Prostate gland (tissue), 2 donors: ENCODE measurements around the gene ANAPC16. TPM values are rescaled to one million over a fixed set of nuclear protein-coding genes. Genes with fewer than 3 reads are reported as not detected.
A peak's percentile ranks its signal among the peaks of the same experiment; 100 is the strongest.

Experiments
- DNase-seq: peaks from one replicate; pipeline ENCODE4 v3.0.0-alpha.2; 2019; ENCODE audit warnings: low spot score
- H3K27ac ChIP-seq, 2 donors: fragments of 200-600 bp; sonication (generic); 2 replicates each; pipeline ENCODE4 v1.5.1; 2017 to 2019
- H3K27me3 ChIP-seq: fragments of 200-600 bp; sonication (generic); replicated peaks from 2 replicates; pipeline ENCODE4 v1.5.1; 2019; ENCODE audit not compliant: insufficient read depth
- H3K36me3 ChIP-seq, 2 donors: fragments of 200-600 bp; sonication (generic); 1 replicate in 1 of 2; 2 replicates in 1 of 2; pipeline versions ENCODE4 v1.5.1 to v1.8.1; 2017 to 2019
- H3K4me1 ChIP-seq: fragments of 200-600 bp; sonication (generic); replicated peaks from 2 replicates; pipeline ENCODE4 v1.5.1; 2019
- H3K4me3 ChIP-seq, 2 donors: fragments of 200-600 bp; sonication (generic); 2 replicates each; pipeline ENCODE4 v1.5.1; 2017 to 2019
- H3K9me3 ChIP-seq: fragments of 200-600 bp; sonication (generic); 2 replicates; pipeline ENCODE4 v1.5.1; 2017
- POLR2A ChIP-seq: fragments of 450-650 bp; IDR thresholded peaks from one replicate; pipeline ENCODE4 v1.6.1; 2016; ENCODE audit warnings: antibody characterized with exemption, mild to moderate bottlenecking
- POLR2AphosphoS5 ChIP-seq: sonication (generic); formaldehyde crosslinking; IDR thresholded peaks from one replicate; pipeline ENCODE4 v1.6.1; 2017; ENCODE audit warnings: antibody characterized with exemption
- WGBS: methylation state at CpG from one replicate; pipeline ENCODE4 v1.1.5; 2018; 5-methylcytosine and 5-hydroxymethylcytosine counted together
- intact Hi-C: fragments of 100-400 bp; cut with DNase I; formaldehyde crosslinking; loops from one replicate; pipeline ENCODE4 v1.14.2; 2022
- total RNA-seq, 2 donors: library from RNA; depleted of rRNA; stranded (reverse); fragments of >200 nt; gene quantifications; one replicate each; pipeline ENCODE4 v1.1.0, GENCODE V29; 2016
- TF ChIP-seq, protein P1 (sequence below), 4 experiments: fragments of 200-600 bp in 2 of 4; fragments of 450-650 bp in 2 of 4; sonication (generic) in 2 of 4; IDR thresholded peaks; 1 replicate in 3 of 4; 2 replicates in 1 of 4; pipeline ENCODE4 v1.5.1; 2016 to 2019; ENCODE audit warnings: antibody characterized with exemption in 4 of 4, mild to moderate bottlenecking in 2 of 4, moderate library complexity in 2 of 4

ANAPC16 gene
- total RNA-seq, 2 donors from 2014 or later, result 73.4 to 123 TPM

DNA sequence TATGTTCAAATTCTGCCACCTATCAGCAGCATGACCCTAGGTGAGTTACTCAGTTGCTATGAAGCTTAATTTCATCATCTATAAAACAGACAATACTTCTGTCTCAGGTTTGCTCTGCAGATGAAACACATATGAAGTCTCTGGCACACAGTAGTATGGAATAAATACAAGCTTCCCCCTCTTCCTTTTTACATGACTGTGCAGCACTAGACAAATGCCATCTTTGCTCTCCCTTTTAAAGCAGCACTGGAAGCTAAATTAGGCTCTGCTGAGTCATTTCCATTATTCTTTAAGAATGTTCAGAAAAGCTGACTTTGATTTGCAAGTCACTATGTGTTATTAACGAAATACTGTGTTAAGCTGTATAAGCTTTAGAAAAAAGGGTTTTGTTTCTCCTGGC, 40.7 kb upstream of the ANAPC16 start:
- Histone ChIP-seq H3K27ac (no peak overlapping the region), H3K4me3 (no peak overlapping the region), H3K27me3 (no peaks in the 10 kb centered on the region), H3K36me3 (peaks cover 0 to 2% of the 10 kb centered on the region in 2 donors), H3K4me1 (no peaks in the 10 kb centered on the region), H3K9me3 (no peaks in the 10 kb centered on the region)
- no peak for DNase-seq
- TF ChIP-seq POLR2A (no peak), POLR2AphosphoS5 (no peak)
- TF ChIP-seq, protein P1, sequence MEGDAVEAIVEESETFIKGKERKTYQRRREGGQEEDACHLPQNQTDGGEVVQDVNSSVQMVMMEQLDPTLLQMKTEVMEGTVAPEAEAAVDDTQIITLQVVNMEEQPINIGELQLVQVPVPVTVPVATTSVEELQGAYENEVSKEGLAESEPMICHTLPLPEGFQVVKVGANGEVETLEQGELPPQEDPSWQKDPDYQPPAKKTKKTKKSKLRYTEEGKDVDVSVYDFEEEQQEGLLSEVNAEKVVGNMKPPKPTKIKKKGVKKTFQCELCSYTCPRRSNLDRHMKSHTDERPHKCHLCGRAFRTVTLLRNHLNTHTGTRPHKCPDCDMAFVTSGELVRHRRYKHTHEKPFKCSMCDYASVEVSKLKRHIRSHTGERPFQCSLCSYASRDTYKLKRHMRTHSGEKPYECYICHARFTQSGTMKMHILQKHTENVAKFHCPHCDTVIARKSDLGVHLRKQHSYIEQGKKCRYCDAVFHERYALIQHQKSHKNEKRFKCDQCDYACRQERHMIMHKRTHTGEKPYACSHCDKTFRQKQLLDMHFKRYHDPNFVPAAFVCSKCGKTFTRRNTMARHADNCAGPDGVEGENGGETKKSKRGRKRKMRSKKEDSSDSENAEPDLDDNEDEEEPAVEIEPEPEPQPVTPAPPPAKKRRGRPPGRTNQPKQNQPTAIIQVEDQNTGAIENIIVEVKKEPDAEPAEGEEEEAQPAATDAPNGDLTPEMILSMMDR (IDR thresholded peaks at IDR 0.05), result no peak
- intact Hi-C loops, result no loop called here
- 32% methylated on average over 1 of the region's 1 CpG for WGBS

DNA sequence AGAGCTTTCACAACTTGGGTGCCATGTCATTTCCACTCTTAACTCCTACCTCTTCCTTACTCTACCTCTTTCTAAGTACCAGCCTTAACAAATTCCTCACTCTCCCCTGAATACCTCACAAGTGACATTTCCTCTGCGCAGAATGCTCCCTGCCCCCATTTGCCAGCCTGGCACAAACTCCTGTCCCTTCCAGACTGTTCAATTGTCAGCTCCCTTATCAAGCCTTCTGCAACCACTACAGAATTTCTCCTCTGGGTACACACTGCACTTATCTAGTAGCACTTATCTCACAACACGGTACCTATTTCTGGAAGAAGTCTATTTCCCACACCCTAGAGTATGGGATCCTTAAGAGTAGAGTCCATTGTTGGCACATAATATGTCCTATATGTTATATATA, 39.1 kb upstream of the ANAPC16 start:
- intact Hi-C loops, result no loop called here
- no peak for DNase-seq
- no peaks in the 10 kb centered on the region for H3K27me3 ChIP-seq
- no peak overlapping the region for H3K27ac ChIP-seq
- no peak for TF ChIP-seq POLR2AphosphoS5
- TF ChIP-seq, protein P1 (IDR thresholded peaks at IDR 0.05), result no peak
- no peak for TF ChIP-seq POLR2A
- no peaks in the 10 kb centered on the region for H3K4me1 ChIP-seq
- WGBS, result 98% methylated on average over 2 of the region's 2 CpGs
- peaks cover 0 to 2% of the 10 kb centered on the region in 2 donors for H3K36me3 ChIP-seq
- H3K9me3 ChIP-seq, result no peaks in the 10 kb centered on the region
- no peak overlapping the region for H3K4me3 ChIP-seq

DNA sequence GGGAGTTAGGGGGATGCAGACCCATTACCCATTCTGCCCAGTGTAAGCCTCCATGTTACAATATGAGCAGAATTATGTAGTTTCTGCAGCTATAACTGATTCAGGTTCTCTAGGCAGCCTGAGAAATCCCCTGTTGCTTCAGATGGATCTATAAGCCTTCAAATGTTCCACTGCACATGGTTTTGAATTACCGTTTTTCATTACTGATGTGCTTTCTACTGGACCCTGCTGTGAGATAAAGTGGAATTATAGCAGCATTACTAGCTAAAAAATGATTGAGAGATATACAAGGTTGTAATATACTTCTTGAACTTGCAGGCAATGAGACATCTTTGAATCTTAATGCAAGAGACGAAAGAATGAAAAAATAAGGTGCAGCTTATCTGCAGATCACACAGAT, 38.4 kb upstream of the ANAPC16 start:
- no peak for DNase-seq
- Histone ChIP-seq H3K27me3 (no peaks in the 10 kb centered on the region), H3K27ac (no peak overlapping the region), H3K4me3 (no peak overlapping the region), H3K4me1 (no peaks in the 10 kb centered on the region), H3K36me3 (peaks cover 0 to 2% of the 10 kb centered on the region in 2 donors), H3K9me3 (no peaks in the 10 kb centered on the region)
- intact Hi-C loops, result no loop called here
- WGBS, result 96% methylated on average over 2 of the region's 2 CpGs
- TF ChIP-seq POLR2AphosphoS5 (no peak), POLR2A (no peak)
- TF ChIP-seq, protein P1 (IDR thresholded peaks at IDR 0.05), result no peak

DNA sequence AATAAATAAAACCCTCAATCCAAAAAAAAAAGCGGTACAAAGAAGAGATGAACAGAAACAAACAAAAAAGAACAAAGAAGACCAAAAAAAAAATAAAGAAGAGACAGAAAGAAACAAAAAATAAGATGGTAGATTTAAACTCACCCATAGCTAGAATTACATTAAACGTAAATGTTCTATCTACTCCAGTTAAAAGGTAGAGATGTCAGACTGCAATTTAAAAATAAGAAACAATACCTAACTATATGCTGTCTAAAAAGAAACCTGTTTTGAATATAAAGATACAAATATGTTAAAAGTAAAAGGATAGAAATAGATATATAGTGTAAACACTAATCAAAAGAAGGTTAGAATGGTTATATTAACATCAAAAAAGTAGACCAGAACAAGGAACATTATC, 31.7 kb upstream of the ANAPC16 start:
- 94% methylated on average over 2 of the region's 2 CpGs for whole genome bisulfite sequencing
- no peaks in the 10 kb centered on the region for H3K4me1 ChIP-seq
- no peaks in the 10 kb centered on the region for H3K36me3 ChIP-seq
- no peak for DNase-seq
- no peak overlapping the region for H3K27ac ChIP-seq
- H3K4me3 ChIP-seq, result no peak overlapping the region
- TF ChIP-seq, protein P1 (IDR thresholded peaks at IDR 0.05), result no peak
- TF ChIP-seq POLR2A (no peak), POLR2AphosphoS5 (no peak)
- H3K27me3 ChIP-seq, result no peaks in the 10 kb centered on the region
- no peaks in the 10 kb centered on the region for H3K9me3 ChIP-seq
- intact Hi-C loops, result no loop called here

DNA sequence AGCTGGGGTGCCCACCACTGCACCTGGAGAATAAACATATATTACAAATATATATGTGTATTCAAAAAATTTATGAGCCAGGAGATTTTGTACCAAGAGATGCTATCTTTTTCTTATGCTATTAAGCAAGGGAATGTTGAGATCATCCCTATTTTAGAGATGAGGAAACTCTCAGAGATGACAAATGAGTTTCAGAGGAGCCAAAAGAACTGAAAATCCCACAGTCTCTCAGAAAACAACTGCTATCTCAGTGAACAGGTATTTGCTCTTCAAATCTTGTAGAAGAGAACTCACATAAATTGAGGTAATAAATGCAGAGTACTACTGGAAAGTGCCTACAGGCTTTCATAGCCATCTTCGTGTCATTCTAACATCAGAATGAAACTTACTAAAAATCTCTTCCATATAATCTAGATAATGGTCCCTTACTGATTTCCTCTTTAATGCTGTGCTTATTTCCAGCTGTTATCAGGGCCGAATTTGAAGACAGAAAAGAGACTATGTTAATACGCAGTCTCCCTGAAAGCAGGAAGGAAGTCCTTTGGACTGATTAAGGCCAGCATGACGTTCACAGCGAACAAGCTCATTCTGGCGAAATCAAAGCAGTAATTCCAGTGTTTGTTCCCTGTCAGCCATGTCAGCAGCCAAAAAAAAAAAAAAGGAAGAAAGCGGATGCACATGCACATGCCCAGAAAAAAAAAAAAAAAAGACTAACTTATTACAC, 29.4 kb upstream of the ANAPC16 start:
- no peak for DNase-seq
- peak overlapping the region; percentile 56 to 68 for H3K27ac ChIP-seq
- TF ChIP-seq POLR2A, result no peak
- TF ChIP-seq, protein P1 (IDR thresholded peaks at IDR 0.05), result no peak
- no peak for TF ChIP-seq POLR2AphosphoS5
- no peaks in the 10 kb centered on the region for H3K27me3 ChIP-seq
- no peaks in the 10 kb centered on the region for H3K4me1 ChIP-seq
- intact Hi-C loops, result no loop called here
- 56% methylated on average over 7 of the region's 7 CpGs for WGBS
- H3K4me3 ChIP-seq, result no peak overlapping the region
- no peaks in the 10 kb centered on the region for H3K9me3 ChIP-seq
- no peaks in the 10 kb centered on the region for H3K36me3 ChIP-seq
